HG03469 (cell line): Measurements from ENCODE around the gene LYPD8.

Experiments
- ATAC-seq: cut with Tn5 transposase; IDR thresholded peaks from one replicate; pipeline ENCODE4 v1.9.1; 2021; ENCODE audit warnings: mild to moderate bottlenecking, moderate library complexity, moderate number of reproducible peaks; ENCODE audit not compliant: unreplicated experiment

The LYPD8 gene

DNA sequence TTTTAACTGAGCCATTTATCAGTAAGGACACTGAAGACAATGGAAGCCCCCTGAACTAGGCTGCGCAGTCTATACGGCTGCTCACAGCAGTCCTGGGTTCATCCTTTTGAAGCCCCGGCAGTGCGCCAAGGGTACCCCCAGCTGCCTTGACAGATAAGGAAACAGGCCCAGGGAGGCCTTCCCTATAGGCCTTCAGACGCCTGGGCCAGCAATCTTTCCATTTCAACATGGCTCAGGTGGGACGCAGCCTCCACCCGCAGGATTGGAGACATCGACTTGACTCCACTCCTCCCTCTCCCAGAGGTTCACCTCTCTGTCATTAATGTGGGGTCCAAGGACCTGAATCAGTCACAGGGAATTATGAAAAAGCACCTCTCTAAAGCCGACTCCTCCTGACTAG lies 2.8 kb upstream of the LYPD8 start:
- no peak for ATAC-seq

DNA sequence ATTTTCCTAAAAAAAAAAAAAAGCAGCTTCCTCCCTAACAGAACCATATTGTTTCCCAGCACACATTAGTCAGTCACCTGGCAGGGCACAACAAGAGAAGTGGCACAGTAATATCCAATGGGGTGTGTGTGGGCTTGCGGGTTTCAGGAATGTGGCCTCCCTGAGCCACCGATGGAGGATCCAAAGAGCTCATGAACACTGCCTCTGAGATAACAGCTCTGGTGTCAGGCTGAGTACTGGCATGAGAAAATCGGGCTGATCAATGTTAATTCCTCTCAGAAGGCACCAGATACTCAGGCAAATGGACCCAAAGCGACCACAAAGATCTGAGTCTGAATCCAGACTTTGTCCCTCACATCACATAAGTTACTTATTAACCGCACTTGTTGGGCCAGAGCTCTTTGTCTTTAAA lies 2.2 kb upstream of the LYPD8 start:
- no peak for ATAC-seq

GRCh38 chr1:248756636-248757035 lies 1.1 kb upstream of the LYPD8 start:
- ATAC-seq: no peak

DNA sequence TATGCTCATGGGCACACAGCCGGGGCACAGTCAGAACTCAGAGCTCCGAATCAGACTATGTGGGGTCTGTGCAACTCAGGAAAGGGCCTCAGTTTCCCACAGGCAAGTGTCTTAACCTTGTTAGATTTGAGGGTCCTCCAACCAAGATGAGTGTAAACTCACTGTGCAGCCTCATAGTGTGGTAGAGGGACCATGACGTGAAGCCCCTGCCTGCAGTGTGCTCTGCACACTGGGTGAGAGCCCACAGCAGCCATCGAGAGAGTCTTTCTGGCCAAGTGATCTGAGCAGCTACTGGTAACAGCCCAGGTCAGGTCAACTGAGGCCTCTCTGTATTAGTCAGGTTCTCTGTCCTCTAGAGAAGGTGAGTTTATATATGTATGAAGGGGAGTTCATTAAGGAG lies 592 bp upstream of the LYPD8 start:
- ATAC-seq: no peak

DNA sequence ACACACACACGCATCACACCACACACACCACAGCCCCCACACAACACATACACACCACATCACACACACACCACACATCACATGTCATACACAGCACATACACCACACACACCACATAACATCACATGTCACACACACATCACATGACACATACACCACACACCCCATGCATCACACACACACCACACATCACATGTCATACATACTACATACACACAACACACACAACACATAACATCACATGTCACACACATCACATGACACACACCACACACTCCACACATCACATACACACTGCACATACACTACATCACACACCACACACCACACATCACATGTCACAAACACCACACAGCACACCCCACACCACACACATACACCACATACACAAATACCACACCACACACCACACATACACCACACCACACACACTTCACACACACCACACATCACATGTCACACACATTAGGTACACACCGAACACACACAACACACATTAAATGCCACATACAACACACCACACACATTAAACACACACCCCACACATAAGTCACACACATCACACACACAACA lies 1.8 kb downstream of the LYPD8 start:
- ATAC-seq: no peak

DNA sequence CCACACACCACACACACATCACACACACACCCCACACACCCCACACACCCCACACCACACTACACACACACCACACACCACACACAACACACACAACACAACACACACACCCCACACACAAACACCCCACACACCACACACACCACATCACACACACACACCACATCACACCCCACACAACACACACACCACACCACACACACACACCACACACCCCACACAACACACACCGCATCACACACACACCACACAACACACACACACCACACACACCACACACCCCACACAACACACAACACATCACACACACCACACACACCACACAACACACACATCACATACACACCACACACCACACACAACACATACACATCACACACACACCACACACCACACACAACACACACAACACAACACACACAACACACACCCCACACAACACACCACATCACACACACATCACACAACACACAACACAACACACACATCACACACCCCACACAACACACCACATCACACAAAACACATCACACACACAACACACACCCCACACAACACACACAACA lies 2.4 kb downstream of the LYPD8 start:
- ATAC-seq: no peak

DNA sequence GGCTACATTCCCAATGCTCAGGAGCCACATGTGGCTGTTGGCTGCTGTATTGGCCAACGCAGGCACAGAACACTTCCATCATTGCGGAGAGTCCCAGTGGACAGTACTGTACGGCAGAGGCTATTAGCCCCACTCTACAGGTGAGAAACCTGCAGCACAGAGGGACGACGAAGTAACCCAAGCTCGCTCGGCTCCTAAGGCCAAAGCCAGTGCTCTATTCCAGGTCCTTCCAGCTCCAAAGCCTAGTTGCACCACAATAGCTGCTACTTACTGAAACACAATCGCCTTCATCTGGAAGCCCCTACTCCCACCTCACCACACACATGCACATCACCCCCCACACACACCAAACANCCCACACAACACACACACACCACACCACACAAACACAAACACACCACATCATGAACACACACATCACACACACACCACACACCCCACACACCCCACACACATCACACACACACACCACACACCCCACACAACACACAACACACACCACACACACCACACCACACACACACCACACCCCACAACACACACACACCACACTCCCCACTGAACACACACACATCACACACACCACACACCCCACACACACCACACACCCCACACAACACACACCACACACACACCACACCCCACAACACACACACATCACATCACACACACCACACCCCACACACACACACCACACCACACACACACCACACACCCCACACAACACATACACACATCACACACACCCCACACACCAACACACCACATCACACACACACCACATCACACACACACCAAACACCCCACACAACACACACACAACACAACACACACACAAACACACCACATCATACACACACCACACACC lies 3.2 kb downstream of the LYPD8 start:
- ATAC-seq: no peak

DNA sequence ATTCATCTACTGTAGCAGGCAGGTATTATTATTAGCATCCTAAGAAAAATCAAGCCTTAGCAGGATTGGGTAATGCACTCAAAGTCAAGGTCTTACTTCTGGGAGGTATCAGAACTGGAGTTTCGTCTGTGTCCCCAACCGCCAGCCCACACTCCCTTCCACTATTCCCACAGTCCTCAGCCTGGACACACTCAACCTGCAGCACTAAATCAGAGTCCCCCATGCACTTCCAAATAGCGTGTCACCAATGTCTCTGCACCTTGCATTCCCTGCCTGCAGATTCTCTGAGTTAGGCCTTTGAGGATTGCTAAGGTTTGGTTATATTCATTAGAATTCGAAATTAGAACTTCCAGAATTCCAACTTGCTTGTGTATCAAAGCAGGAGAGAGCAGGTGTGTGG lies 3.9 kb downstream of the LYPD8 start:
- no peak for ATAC-seq

- no peak for ATAC-seq
These were observed 4.4 kb downstream of the LYPD8 start for GRCh38 chr1:248751142-248751541.

- no peak for ATAC-seq
These were observed 5.1 kb downstream of the LYPD8 start for GRCh38 chr1:248750496-248750895.

DNA sequence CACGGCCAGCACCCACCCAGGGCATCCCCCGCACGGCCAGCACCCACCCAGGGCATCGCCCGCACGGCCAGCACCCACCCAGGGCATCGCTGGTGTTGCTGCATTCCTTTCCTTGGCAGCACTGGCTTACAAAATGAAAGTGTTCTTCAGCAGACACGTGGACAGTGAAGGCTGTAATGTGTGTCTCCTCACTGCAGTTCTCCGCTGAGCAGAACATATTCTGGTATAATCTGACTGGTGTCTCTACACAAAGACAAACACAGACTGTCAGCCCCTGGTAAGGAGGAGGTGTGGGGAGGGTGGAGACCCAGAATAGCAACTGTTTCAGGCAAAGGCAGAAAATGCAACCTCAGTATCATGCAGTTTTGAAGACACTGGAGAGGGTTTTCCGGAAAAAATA lies 7.3 kb downstream of the LYPD8 start:
- ATAC-seq: no peak

- ATAC-seq: no peak
These were observed 14.7 kb downstream of the LYPD8 start for GRCh38 chr1:248740876-248741275.

- ATAC-seq: no peak
These were observed 15.9 kb downstream of the LYPD8 start for GRCh38 chr1:248739572-248740205.

- no peak for ATAC-seq
These were observed 18.1 kb downstream of the LYPD8 start for GRCh38 chr1:248737457-248737856.

DNA sequence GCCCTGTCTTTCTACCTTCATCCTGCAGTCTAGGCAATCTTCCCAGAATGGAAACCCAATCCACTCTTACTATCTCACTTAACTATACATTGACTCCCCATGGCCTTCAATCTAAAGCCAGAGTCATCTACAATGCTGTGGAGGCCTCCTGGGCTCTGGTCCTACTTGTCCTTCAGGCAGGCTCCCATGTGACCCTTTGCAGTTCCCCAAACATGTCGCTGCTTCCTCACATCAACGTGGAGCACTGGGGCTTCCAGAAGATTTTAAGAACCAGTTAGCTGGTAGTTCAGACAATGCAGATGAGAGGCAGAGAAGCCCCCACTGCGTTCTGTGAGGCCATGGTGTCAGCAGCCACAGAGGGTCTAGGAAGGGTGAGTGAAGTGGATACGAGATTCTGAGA lies 18.6 kb downstream of the LYPD8 start:
- no peak for ATAC-seq

GRCh38 chr1:248733566-248733965 lies 22.0 kb downstream of the LYPD8 start:
- no peak for ATAC-seq

DNA sequence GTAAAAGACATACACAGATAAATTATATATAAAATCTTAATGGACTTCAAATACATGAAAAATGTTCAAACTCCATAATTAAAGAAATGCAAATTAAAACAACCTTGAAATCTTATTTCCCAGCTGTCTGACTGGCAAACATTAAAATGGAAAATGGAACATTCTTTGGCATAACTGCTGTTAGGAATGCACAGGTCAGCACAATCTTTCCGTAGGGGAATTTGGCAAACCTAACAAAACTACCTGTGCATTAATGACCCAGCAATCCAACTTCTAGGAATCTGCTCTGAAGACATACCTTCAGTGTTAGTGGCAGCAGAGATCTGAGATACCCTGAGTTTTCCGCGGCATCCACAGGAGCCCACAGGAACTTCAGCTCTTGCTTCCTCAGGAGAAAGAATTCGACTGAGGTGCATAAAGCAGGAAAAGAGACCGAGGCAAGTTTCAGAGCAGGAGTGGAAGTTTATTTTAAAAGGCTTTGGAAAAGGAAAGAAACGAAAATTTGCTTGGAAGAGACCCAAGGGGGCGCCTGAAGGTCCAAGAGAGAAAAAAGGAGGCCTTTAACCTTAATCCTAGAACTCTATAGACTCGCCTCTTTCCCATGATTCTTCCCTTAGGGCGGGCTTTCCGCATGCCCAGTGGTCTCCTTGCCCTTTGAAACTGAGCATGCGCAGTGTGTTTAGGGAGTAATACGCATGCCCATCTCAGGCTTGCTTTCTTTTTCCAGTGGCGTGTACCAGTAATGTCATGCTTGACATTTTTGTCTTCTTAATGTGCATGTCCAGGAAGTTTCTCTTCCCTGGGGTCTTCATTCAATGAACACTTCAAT lies 24.8 kb downstream of the LYPD8 start:
- ATAC-seq: no peak

GRCh38 chr1:248714248-248714647 lies 41.3 kb downstream of the LYPD8 start:
- ATAC-seq: no peak

- no peak for ATAC-seq
These were observed 45.2 kb downstream of the LYPD8 start for GRCh38 chr1:248710305-248710900.

GRCh38 chr1:248704606-248705005 lies 51.0 kb downstream of the LYPD8 start:
- ATAC-seq: no peak

GRCh38 chr1:248703674-248704073 lies 51.9 kb downstream of the LYPD8 start:
- ATAC-seq: no peak
